ENCODE results near the gene ATP8B4.
"Not testable (repeated sequence)": the region's sequence is repeated elsewhere in the genome, so short reads cannot be mapped to it uniquely, and the experiment has no call there.

Gene ATP8B4

DNA sequence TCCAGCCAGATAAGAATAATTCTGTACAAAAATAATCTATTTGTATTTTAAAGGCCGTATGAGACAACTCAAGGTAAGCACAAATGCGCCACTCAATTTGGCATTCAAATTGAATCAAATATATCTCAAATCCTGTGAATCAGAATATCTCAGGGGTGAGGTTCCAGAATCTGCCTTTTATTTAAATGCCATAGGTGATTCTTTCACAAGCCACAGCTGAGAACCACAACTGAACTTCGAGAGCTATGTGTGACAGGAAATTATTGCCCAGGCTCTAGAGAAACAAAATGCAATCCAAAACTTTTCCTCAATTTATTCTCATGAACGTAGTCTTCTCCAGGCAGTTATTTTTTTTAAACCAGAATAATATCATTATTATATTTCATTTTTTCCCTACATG lies 11.9 kb downstream of the ATP8B4 start:
- no peaks in the 10 kb centered on the region for H3K4me1 ChIP-seq (ENCODE audit: control insufficient read depth, insufficient read depth, low read length)
- no peak overlapping the region for H3K4me2 ChIP-seq (ENCODE audit: low read length)
- H3K4me3 ChIP-seq (ENCODE audit: low read length): no peak overlapping the region
- H3K9ac ChIP-seq (ENCODE audit: low read depth, low read length): no peak overlapping the region
- no peaks in the 10 kb centered on the region for H3K27me3 ChIP-seq (ENCODE audit: control insufficient read depth, insufficient read depth, low read length)
- no peaks in the 10 kb centered on the region for H3K36me3 ChIP-seq (ENCODE audit: insufficient read depth, low read length)
- H3K9me3 ChIP-seq (replicated peaks; ENCODE audit: low read length): no peaks in the 10 kb centered on the region

DNA sequence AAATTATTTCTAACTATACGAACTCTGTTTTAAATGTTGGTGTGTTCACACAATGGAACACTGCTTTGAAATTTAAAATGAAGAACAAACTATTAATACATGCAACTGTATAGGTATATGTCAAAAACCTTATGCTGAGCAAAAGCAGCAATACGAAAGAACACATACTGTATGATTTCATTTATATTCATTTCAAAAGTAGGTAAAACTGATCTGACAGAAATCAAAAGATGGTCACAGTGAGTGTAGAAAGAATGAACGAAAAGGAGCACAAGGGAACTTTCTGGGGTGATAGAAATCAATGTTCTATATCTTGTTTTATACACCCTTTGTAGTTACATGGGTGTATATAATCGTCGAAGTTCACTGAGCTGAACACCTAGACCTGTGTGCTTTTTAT lies 12.6 kb downstream of the ATP8B4 start:
- H3K9ac ChIP-seq (ENCODE audit: low read depth, low read length): no peak overlapping the region
- H3K27me3 ChIP-seq (ENCODE audit: control insufficient read depth, insufficient read depth, low read length): peaks cover 3% of the 10 kb centered on the region

DNA sequence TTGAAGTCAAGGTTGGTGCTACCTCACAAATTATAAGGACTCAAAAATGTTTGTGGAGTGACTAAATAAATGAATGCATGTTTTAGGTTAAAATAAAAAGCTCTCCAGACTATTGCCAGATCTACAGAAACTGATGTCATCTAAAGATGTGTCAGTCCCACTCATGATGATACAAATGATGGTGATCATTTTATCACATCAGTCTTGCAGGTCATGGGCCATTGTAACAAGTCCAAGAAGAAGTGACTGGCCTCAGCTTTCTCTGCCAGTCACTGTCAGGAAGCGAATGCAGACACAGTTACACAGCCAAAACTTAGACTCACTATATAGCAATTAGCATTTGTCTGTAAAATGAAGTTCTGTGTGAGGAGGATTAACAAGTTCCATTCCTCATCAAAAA lies 18.5 kb downstream of the ATP8B4 start:
- H3K9ac ChIP-seq (ENCODE audit: low read depth, low read length): no peak overlapping the region
- H3K4me2 ChIP-seq (ENCODE audit: low read length): no peak overlapping the region
- peaks cover 3% of the 10 kb centered on the region for H3K27me3 ChIP-seq (ENCODE audit: control insufficient read depth, insufficient read depth, low read length)
- no peaks in the 10 kb centered on the region for H3K36me3 ChIP-seq (ENCODE audit: insufficient read depth, low read length)
- no peaks in the 10 kb centered on the region for H3K4me1 ChIP-seq (ENCODE audit: control insufficient read depth, insufficient read depth, low read length)
- no peak overlapping the region for H3K4me3 ChIP-seq (ENCODE audit: low read length)
- no peaks in the 10 kb centered on the region for H3K9me3 ChIP-seq (replicated peaks; ENCODE audit: low read length)

More for the DNA sequence above, 12.6 kb downstream of the ATP8B4 start:
- no peak overlapping the region for H3K4me3 ChIP-seq (ENCODE audit: low read length)
- no peaks in the 10 kb centered on the region for H3K36me3 ChIP-seq (ENCODE audit: insufficient read depth, low read length)
- H3K4me2 ChIP-seq (ENCODE audit: low read length): no peak overlapping the region
- no peaks in the 10 kb centered on the region for H3K9me3 ChIP-seq (replicated peaks; ENCODE audit: low read length)
- H3K4me1 ChIP-seq (ENCODE audit: control insufficient read depth, insufficient read depth, low read length): no peaks in the 10 kb centered on the region

DNA sequence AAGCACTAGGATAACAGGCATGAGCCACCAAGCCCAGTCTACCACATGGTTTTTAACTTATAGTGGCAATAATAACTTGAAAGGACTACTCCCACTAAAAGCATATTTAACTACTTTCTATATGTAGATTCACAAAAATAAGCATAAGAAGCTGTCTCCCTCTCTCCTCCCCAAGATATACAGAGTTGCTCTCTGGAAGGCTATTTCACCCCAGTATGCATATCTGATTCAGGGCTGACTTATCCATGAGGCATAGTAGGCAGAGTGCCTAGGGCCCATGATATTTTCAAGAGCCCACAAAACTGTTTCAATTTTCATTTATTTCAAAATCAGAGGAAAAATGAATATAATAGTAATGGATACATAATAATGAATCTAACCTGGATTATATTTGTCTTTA lies 20.5 kb downstream of the ATP8B4 start:
- no peak overlapping the region for H3K4me2 ChIP-seq (ENCODE audit: low read length)
- no peaks in the 10 kb centered on the region for H3K36me3 ChIP-seq (ENCODE audit: insufficient read depth, low read length)
- no peaks in the 10 kb centered on the region for H3K4me1 ChIP-seq (ENCODE audit: control insufficient read depth, insufficient read depth, low read length)
- no peak overlapping the region for H3K4me3 ChIP-seq (ENCODE audit: low read length)
- no peaks in the 10 kb centered on the region for H3K9me3 ChIP-seq (replicated peaks; ENCODE audit: low read length)
- no peak overlapping the region for H3K9ac ChIP-seq (ENCODE audit: low read depth, low read length)
- peaks cover 3% of the 10 kb centered on the region for H3K27me3 ChIP-seq (ENCODE audit: control insufficient read depth, insufficient read depth, low read length)

DNA sequence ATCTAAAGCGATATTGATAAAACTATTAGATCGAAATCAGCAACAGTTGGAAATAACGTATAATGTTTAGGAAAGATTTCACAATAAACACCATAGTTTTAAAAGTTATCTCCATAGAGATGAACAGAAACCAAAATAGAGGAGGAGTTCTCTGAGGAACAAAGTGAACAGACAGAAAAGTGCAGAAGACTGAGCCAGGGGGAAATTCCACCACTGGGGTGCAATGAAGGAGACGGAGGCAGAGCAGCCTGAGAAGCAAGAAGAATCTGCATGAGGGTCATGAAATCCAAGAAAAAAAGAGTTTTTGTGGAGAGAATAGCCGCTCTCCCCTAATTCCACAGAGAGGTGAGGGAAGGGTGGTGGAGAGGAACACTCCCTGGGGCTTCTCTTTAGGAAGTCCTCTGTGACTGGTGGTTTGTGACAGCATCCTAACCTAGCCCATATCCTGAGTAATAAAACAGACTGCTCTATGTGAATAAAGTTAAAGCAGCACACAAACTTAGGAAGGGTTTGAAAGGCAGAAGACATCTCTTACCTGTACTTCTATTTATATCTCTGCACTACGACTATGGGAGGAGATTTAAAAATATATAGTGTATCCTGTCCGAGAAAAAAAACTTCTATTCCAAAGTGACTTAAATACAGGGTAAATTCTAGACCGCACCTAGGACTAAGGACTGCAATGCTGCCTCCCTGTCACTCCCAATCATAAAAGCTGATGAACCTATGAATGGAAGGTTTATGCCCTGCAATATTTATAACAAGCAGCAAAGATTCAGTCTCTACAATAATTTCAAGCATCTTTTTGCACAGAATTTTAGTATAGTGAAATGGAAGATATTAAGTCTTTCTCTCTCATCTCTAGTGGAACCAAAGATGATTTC lies 22.9 kb downstream of the ATP8B4 start:
- H3K27me3 ChIP-seq (ENCODE audit: control insufficient read depth, insufficient read depth, low read length): no peaks in the 10 kb centered on the region
- H3K9me3 ChIP-seq (replicated peaks; ENCODE audit: low read length): no peaks in the 10 kb centered on the region
- no peaks in the 10 kb centered on the region for H3K36me3 ChIP-seq (ENCODE audit: insufficient read depth, low read length)
- no peak overlapping the region for H3K4me3 ChIP-seq (ENCODE audit: low read length)
- no peak overlapping the region for H3K9ac ChIP-seq (ENCODE audit: low read depth, low read length)
- H3K4me2 ChIP-seq (ENCODE audit: low read length): no peak overlapping the region
- H3K4me1 ChIP-seq (ENCODE audit: control insufficient read depth, insufficient read depth, low read length): no peaks in the 10 kb centered on the region

DNA sequence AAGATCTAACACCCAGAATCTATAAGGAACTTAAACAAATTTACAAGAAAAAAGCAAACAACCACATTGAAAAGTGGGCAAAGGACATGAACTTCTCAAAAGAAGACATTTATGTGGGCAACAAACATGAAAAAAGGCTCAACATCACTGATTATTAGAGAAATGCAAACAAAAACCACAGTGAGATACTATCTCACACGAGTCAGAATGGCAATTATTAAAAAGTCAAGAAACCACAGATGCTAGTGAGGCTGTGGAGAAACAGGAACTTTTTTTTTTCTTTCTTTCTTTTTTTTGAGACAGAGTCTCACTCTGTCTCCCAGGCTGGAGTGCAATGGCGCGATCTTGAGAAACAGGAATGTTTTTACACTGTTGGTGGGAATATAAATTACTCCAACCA lies 29.6 kb downstream of the ATP8B4 start:
- not testable (repeated sequence) for H3K27me3 ChIP-seq (ENCODE audit: control insufficient read depth, insufficient read depth, low read length); H3K4me3 ChIP-seq (ENCODE audit: low read length); H3K4me2 ChIP-seq (ENCODE audit: low read length); H3K9me3 ChIP-seq (replicated peaks; ENCODE audit: low read length); H3K36me3 ChIP-seq (ENCODE audit: insufficient read depth, low read length); H3K4me1 ChIP-seq (ENCODE audit: control insufficient read depth, insufficient read depth, low read length); H3K9ac ChIP-seq (ENCODE audit: low read depth, low read length)

DNA sequence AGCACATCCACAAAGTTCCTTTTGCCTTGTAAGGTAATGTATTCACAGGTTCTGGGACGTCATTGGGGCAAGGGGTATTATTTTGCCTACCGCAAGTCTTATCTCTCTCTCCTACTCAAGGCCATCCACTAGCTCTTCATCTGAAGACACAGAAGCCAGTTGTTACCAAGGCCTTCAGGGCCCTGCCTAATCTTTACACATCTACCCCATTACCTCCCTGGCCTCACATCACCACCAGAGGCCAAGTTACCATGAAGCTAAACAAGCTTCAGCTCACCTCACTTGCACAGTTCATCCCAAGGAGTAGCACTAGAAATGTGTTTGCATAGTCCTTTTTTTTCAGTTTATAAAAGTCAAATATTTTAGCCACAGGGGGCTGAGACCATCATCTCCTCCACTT lies 34.1 kb downstream of the ATP8B4 start:
- Histone ChIP-seq H3K9ac (ENCODE audit: low read depth, low read length) (no peak overlapping the region), H3K4me3 (ENCODE audit: low read length) (no peak overlapping the region), H3K27me3 (ENCODE audit: control insufficient read depth, insufficient read depth, low read length) (no peaks in the 10 kb centered on the region), H3K36me3 (ENCODE audit: insufficient read depth, low read length) (no peaks in the 10 kb centered on the region), H3K4me2 (ENCODE audit: low read length) (no peak overlapping the region), H3K9me3 (replicated peaks; ENCODE audit: low read length) (no peaks in the 10 kb centered on the region), H3K4me1 (ENCODE audit: control insufficient read depth, insufficient read depth, low read length) (no peaks in the 10 kb centered on the region)

DNA sequence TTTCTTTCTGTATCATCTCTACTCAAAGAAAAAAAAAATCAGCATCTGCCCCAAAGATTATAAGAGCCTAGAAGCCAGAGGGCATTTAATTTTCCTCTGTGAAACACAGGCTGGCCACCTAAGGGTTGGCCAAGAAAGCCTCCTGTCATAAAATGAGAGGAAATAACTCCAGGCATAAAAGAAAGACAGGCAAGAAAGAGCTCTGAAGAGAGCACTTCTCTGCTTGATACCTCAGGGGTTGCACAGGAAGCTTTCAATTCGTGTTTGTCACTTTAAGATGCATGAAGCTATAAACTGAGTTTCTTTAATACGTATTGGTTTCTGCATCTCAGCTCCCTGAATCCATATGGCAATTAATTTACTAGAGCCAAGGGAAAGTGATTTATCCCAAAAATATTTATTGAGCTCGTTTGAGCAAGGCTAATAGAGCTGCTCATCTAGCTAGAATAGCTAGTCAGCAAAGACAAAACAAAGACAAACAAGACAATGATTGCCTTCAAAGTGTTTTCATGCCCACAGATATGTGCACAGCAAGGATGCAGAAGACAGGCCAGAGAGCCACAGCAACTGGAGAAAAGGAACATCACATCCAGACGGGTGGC lies 35.5 kb downstream of the ATP8B4 start:
- no peak overlapping the region for H3K4me2 ChIP-seq (ENCODE audit: low read length)
- no peaks in the 10 kb centered on the region for H3K9me3 ChIP-seq (replicated peaks; ENCODE audit: low read length)
- no peak overlapping the region for H3K9ac ChIP-seq (ENCODE audit: low read depth, low read length)
- H3K27me3 ChIP-seq (ENCODE audit: control insufficient read depth, insufficient read depth, low read length): no peaks in the 10 kb centered on the region
- no peak overlapping the region for H3K4me3 ChIP-seq (ENCODE audit: low read length)
- no peaks in the 10 kb centered on the region for H3K36me3 ChIP-seq (ENCODE audit: insufficient read depth, low read length)
- H3K4me1 ChIP-seq (ENCODE audit: control insufficient read depth, insufficient read depth, low read length): no peaks in the 10 kb centered on the region

DNA sequence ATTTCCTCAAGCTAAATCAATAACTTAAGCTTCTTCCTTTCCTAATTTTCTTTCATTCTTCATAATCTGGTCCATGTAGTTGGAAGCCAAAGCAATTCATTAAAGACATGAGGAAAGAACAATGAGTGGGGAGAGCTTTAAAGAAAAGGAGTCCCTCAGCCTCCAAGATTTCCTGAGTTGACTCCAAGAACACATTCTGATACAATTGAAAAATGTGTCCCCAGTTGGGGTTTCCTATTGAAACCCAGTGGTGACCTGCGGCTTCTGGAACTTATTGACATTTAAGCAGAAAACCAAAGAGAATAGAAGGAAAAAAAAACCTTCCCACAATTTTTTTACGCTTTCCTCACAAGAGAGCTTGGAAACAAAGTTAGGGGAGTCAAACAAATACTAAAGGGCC lies 37.0 kb downstream of the ATP8B4 start:
- no peaks in the 10 kb centered on the region for H3K9me3 ChIP-seq (replicated peaks; ENCODE audit: low read length)
- no peaks in the 10 kb centered on the region for H3K4me1 ChIP-seq (ENCODE audit: control insufficient read depth, insufficient read depth, low read length)
- no peak overlapping the region for H3K9ac ChIP-seq (ENCODE audit: low read depth, low read length)
- H3K27me3 ChIP-seq (ENCODE audit: control insufficient read depth, insufficient read depth, low read length): no peaks in the 10 kb centered on the region
- H3K4me3 ChIP-seq (ENCODE audit: low read length): no peak overlapping the region
- no peaks in the 10 kb centered on the region for H3K36me3 ChIP-seq (ENCODE audit: insufficient read depth, low read length)
- no peak overlapping the region for H3K4me2 ChIP-seq (ENCODE audit: low read length)

DNA sequence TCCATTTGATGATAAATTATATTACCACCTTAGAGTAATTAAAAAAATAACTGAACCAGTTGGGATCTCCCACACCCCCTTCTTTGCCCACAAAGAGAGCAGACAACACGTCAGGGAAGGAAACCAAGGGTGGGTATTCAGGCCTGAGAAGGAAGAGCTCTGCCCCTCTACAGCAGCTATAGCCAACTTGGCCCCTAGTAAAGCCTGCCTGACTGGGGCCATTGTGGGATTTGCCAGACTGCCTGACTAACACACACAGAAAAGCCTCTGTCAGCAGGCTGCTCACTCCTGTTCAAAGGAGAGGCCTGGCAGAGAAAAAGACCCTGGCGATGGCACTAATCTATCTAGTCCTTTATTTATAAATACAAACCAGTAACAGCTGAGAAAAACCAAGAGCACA lies 41.4 kb downstream of the ATP8B4 start:
- no peaks in the 10 kb centered on the region for H3K27me3 ChIP-seq (ENCODE audit: control insufficient read depth, insufficient read depth, low read length)
- no peak overlapping the region for H3K4me2 ChIP-seq (ENCODE audit: low read length)
- no peaks in the 10 kb centered on the region for H3K36me3 ChIP-seq (ENCODE audit: insufficient read depth, low read length)
- no peaks in the 10 kb centered on the region for H3K4me1 ChIP-seq (ENCODE audit: control insufficient read depth, insufficient read depth, low read length)
- no peak overlapping the region for H3K9ac ChIP-seq (ENCODE audit: low read depth, low read length)
- no peak overlapping the region for H3K4me3 ChIP-seq (ENCODE audit: low read length)
- H3K9me3 ChIP-seq (replicated peaks; ENCODE audit: low read length): no peaks in the 10 kb centered on the region

DNA sequence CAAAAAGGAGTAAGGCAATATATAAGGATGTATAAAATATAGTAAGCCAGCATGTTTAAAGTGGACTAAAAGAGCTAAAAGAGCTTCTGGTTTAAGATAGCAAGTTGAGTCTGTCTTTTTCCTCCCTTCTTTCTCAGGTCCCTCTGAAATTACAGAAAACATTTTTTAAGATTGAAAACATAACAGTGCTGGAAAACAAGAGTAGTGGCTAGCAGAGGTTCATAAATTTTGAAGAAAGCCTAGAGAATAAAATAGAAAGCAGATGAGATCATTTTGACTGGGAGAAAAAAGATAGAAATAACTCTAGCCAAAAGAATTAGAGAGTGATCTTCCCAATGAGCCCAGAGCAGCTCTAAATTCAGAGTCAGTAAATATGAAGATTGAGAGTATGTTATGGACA lies 41.9 kb downstream of the ATP8B4 start:
- H3K9me3 ChIP-seq (replicated peaks; ENCODE audit: low read length): no peaks in the 10 kb centered on the region
- no peaks in the 10 kb centered on the region for H3K27me3 ChIP-seq (ENCODE audit: control insufficient read depth, insufficient read depth, low read length)
- no peak overlapping the region for H3K4me3 ChIP-seq (ENCODE audit: low read length)
- H3K36me3 ChIP-seq (ENCODE audit: insufficient read depth, low read length): no peaks in the 10 kb centered on the region
- H3K4me2 ChIP-seq (ENCODE audit: low read length): no peak overlapping the region
- no peak overlapping the region for H3K9ac ChIP-seq (ENCODE audit: low read depth, low read length)
- no peaks in the 10 kb centered on the region for H3K4me1 ChIP-seq (ENCODE audit: control insufficient read depth, insufficient read depth, low read length)

DNA sequence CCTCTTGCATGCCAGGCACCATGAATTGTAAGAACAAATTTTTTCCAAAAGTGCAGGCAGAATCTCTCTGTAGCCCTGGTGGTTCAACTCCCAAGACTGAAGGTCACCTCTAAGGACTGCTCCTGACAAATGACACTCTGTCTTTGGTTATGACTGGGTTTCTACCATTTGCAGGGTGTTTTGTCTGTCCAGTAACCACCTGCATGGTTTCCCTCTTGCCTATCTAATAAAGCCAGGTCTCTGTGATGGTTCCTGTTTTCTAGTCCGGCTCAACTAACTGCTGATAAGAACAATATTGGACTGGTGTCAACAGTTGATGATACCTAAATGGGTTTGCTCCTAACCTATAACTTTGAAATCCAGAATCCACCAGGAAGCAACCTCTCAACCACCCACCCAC lies 43.7 kb downstream of the ATP8B4 start:
- Histone ChIP-seq H3K4me3 (ENCODE audit: low read length) (no peak overlapping the region), H3K4me1 (ENCODE audit: control insufficient read depth, insufficient read depth, low read length) (no peaks in the 10 kb centered on the region), H3K36me3 (ENCODE audit: insufficient read depth, low read length) (no peaks in the 10 kb centered on the region), H3K9ac (ENCODE audit: low read depth, low read length) (no peak overlapping the region), H3K27me3 (ENCODE audit: control insufficient read depth, insufficient read depth, low read length) (no peaks in the 10 kb centered on the region), H3K9me3 (replicated peaks; ENCODE audit: low read length) (no peaks in the 10 kb centered on the region), H3K4me2 (ENCODE audit: low read length) (no peak overlapping the region)
